SK-N-MC (cell line): ENCODE data around the gene PHB1.

Source experiments
- EZH2 ChIP-seq: fragments of 200-600 bp; sonication (generic); IDR thresholded peaks from one replicate; pipeline ENCODE4 v1.6.1; 2017; ENCODE audit warnings: antibody characterized with exemption
- FOXP2 ChIP-seq: optimal IDR thresholded peaks from 2 replicates; pipeline ENCODE3; 2011; ENCODE audit warnings: mild to moderate bottlenecking, moderate library complexity; ENCODE audit not compliant: insufficient read depth; ENCODE audit errors: extremely low read length, control extremely low read depth
- POLR2AphosphoS5 ChIP-seq: IDR thresholded peaks from 2 replicates; pipeline ENCODE4 v1.6.1; 2012; ENCODE audit warnings: mild to moderate bottlenecking, low read depth, low read length, borderline replicate concordance

DNA sequence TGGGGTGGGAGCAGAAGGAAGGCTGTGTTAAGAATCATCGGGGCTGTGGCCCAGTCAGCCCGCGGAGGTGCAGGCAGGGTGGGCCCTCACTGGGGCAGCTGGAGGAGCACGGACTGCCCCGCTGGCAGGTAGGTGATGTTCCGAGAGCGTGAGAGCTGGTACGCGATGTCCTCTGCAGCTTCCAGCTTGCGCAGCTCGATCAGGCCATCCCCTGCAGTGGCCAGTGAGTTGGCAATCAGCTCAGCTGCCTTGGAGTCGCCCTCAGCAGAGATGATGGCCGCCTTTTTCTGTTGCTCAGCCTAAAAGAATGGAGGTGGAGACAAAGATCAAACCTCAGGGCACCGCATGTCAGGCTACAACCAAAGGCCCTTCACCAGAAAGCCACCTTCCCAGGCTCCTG, 9.8 kb downstream of the PHB1 start:
- TF ChIP-seq EZH2 = no peak
- no peak for TF ChIP-seq POLR2AphosphoS5
- TF ChIP-seq FOXP2 = no peak
